Spleen (tissue), 7 donors: ENCODE measurements around the gene KCTD20.

Experiments used
- POLR2A ChIP-seq, 3 donors: fragments of 450-650 bp; IDR thresholded peaks; one replicate each; pipeline ENCODE4 v1.5.1; 2017; ENCODE audit warnings: antibody characterized with exemption in 3 of 3, mild to moderate bottlenecking in 1 of 3
- TF ChIP-seq, protein P1 (sequence below), 11 experiments: fragments of 200-600 bp in 7 of 11; fragments of 450-650 bp in 4 of 11; sonication (generic) in 4 of 11; IDR thresholded peaks in 8 of 11; conservative IDR thresholded peaks in 3 of 11; 1 replicate in 7 of 11; 2 replicates in 4 of 11; pipeline versions ENCODE4 v1.4.0 to v1.8.0; 2016 to 2021; ENCODE audit warnings: antibody characterized with exemption in 11 of 11, inconsistent platforms in 4 of 11, mild to moderate bottlenecking in 1 of 11
- donor health status: DM: no; HTN: no; CAD: no; lungs with moderate emphysema.
- donor health status: DM: no; HTN: no; CAD: no.
- donor health status: DM: no; HTN: no; CAD: no.

DNA sequence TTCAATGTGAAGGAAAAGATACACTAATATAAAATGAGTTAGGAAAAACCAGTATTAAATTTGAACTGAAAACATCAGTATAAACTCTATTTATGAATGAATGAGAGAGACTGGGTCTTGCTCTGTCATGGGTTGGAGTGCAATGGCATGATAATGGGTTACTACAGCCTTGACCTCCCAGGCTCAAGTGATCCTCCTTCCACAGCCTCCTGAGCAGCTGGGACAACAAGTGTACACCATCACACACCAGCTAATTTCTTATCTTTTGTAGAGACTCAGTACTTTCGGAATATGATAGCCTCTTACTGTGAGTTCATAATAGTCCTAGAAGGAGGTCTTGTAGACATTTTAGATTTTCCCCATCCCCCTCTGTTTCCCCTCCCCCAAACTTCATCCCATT is 21.4 kb downstream of the KCTD20 start:
- TF ChIP-seq, protein P1, sequence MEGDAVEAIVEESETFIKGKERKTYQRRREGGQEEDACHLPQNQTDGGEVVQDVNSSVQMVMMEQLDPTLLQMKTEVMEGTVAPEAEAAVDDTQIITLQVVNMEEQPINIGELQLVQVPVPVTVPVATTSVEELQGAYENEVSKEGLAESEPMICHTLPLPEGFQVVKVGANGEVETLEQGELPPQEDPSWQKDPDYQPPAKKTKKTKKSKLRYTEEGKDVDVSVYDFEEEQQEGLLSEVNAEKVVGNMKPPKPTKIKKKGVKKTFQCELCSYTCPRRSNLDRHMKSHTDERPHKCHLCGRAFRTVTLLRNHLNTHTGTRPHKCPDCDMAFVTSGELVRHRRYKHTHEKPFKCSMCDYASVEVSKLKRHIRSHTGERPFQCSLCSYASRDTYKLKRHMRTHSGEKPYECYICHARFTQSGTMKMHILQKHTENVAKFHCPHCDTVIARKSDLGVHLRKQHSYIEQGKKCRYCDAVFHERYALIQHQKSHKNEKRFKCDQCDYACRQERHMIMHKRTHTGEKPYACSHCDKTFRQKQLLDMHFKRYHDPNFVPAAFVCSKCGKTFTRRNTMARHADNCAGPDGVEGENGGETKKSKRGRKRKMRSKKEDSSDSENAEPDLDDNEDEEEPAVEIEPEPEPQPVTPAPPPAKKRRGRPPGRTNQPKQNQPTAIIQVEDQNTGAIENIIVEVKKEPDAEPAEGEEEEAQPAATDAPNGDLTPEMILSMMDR (IDR thresholded peaks at IDR 0.05 in 8 of 11, conservative IDR thresholded peaks at IDR 0.05 in 3 of 11), result no peak
- no peak for TF ChIP-seq POLR2A (IDR thresholded peaks at IDR 0.05)
